Parathyroid adenoma (tissue), 2 donors: ENCODE results near the gene SMC5.

ENCODE experiments used
- H2AFZ ChIP-seq: fragments of 300-600 bp; sonication (generic); one replicate; pipeline ENCODE4 v1.7.0; 2017; ENCODE audit warnings: antibody characterized with exemption, mild to moderate bottlenecking
- H3K27ac ChIP-seq: fragments of 300-600 bp; sonication (generic); one replicate; pipeline ENCODE4 v1.7.0; 2017
- H3K27me3 ChIP-seq: fragments of 300-600 bp; sonication (generic); one replicate; pipeline ENCODE4 v1.7.0; 2017; ENCODE audit warnings: low read length; ENCODE audit not compliant: control insufficient read depth, insufficient read depth
- H3K36me3 ChIP-seq: fragments of 300-600 bp; sonication (generic); one replicate; pipeline ENCODE4 v1.7.0; 2017; ENCODE audit warnings: low read length; ENCODE audit not compliant: control insufficient read depth, insufficient read depth
- H3K4me1 ChIP-seq: fragments of 300-600 bp; sonication (generic); one replicate; pipeline ENCODE4 v1.7.0; 2017; ENCODE audit warnings: control low read depth
- H3K4me2 ChIP-seq: fragments of 300-600 bp; sonication (generic); one replicate; pipeline ENCODE4 v1.7.0; 2017; ENCODE audit warnings: low read length
- H3K4me3 ChIP-seq: fragments of 300-600 bp; sonication (generic); one replicate; pipeline ENCODE4 v1.7.0; 2017; ENCODE audit warnings: low read depth, low read length
- H3K79me2 ChIP-seq: fragments of 300-600 bp; sonication (generic); one replicate; pipeline ENCODE4 v1.7.0; 2017; ENCODE audit warnings: control low read depth
- H3K9ac ChIP-seq: fragments of 300-600 bp; sonication (generic); one replicate; pipeline ENCODE4 v1.7.0; 2017; ENCODE audit warnings: mild to moderate bottlenecking
- H3K9me3 ChIP-seq: fragments of 300-600 bp; sonication (generic); one replicate; pipeline ENCODE4 v1.7.0; 2017; ENCODE audit warnings: low read length; ENCODE audit not compliant: control insufficient read depth
- CTCF ChIP-seq: fragments of 300-600 bp; sonication (generic); IDR thresholded peaks from one replicate; pipeline ENCODE4 v1.7.0; 2017; ENCODE audit warnings: antibody characterized with exemption, mild to moderate bottlenecking
- donor health status: primary hyperparathyroidism.

The SMC5 gene

GRCh38 chr9:70389188-70389587, 130.4 kb downstream of the SMC5 start:
- Histone ChIP-seq H3K27me3 (no peaks in the 10 kb centered on the region), H3K4me2 (no peak overlapping the region), H3K4me1 (peaks cover 8% of the 10 kb centered on the region), H3K36me3 (no peaks in the 10 kb centered on the region), H3K27ac (peak overlapping the region; percentile 15), H3K4me3 (no peak overlapping the region), H3K9me3 (no peaks in the 10 kb centered on the region), H3K79me2 (peaks cover 10% of the 10 kb centered on the region), H3K9ac (no peak overlapping the region), H2AFZ (no peak overlapping the region)
- no peak for TF ChIP-seq CTCF

GRCh38 chr9:70389621-70390266, 131.0 kb downstream of the SMC5 start:
- no peak overlapping the region for H3K4me2 ChIP-seq
- H3K9me3 ChIP-seq = no peaks in the 10 kb centered on the region
- H3K79me2 ChIP-seq = peaks cover 10% of the 10 kb centered on the region
- H3K36me3 ChIP-seq = no peaks in the 10 kb centered on the region
- no peak overlapping the region for H2AFZ ChIP-seq
- H3K27me3 ChIP-seq = no peaks in the 10 kb centered on the region
- H3K9ac ChIP-seq = no peak overlapping the region
- peaks cover 8% of the 10 kb centered on the region for H3K4me1 ChIP-seq
- H3K27ac ChIP-seq = peak overlapping the region; percentile 15
- H3K4me3 ChIP-seq = no peak overlapping the region
- TF ChIP-seq CTCF = no peak

GRCh38 chr9:70390933-70391341, 132.2 kb downstream of the SMC5 start:
- Histone ChIP-seq H3K9me3 (no peaks in the 10 kb centered on the region), H3K4me1 (peaks cover 8% of the 10 kb centered on the region), H3K4me3 (no peak overlapping the region), H3K4me2 (no peak overlapping the region), H2AFZ (no peak overlapping the region), H3K36me3 (no peaks in the 10 kb centered on the region), H3K9ac (no peak overlapping the region), H3K27ac (peak overlapping the region; percentile 24), H3K79me2 (peaks cover 10% of the 10 kb centered on the region), H3K27me3 (no peaks in the 10 kb centered on the region)
- no peak for TF ChIP-seq CTCF

GRCh38 chr9:70392189-70392588, 133.4 kb downstream of the SMC5 start:
- Histone ChIP-seq H3K27ac (peak overlapping the region; percentile 24), H3K79me2 (peaks cover 18% of the 10 kb centered on the region), H3K4me1 (peaks cover 8% of the 10 kb centered on the region), H3K4me2 (no peak overlapping the region), H3K36me3 (no peaks in the 10 kb centered on the region), H3K9ac (no peak overlapping the region), H2AFZ (no peak overlapping the region), H3K4me3 (no peak overlapping the region), H3K27me3 (no peaks in the 10 kb centered on the region), H3K9me3 (no peaks in the 10 kb centered on the region)
- peak; percentile 28 for TF ChIP-seq CTCF

GRCh38 chr9:70392850-70393249, 134.1 kb downstream of the SMC5 start:
- Histone ChIP-seq H3K4me3 (no peak overlapping the region), H3K4me2 (no peak overlapping the region), H3K9ac (no peak overlapping the region), H3K27ac (peak overlapping the region; percentile 44), H3K27me3 (no peaks in the 10 kb centered on the region), H3K4me1 (peaks cover 8% of the 10 kb centered on the region), H3K9me3 (no peaks in the 10 kb centered on the region), H2AFZ (no peak overlapping the region), H3K36me3 (no peaks in the 10 kb centered on the region), H3K79me2 (peaks cover 21% of the 10 kb centered on the region)
- TF ChIP-seq CTCF = no peak
